ENCODE data around the gene ITGBL1. TPM values are rescaled to one million over a fixed set of nuclear protein-coding genes. Genes with fewer than 3 reads are reported as not detected.

The ITGBL1 gene
- total RNA-seq, 6 experiments from 2014 or later = 92.4 to 114 (median 105) TPM

DNA sequence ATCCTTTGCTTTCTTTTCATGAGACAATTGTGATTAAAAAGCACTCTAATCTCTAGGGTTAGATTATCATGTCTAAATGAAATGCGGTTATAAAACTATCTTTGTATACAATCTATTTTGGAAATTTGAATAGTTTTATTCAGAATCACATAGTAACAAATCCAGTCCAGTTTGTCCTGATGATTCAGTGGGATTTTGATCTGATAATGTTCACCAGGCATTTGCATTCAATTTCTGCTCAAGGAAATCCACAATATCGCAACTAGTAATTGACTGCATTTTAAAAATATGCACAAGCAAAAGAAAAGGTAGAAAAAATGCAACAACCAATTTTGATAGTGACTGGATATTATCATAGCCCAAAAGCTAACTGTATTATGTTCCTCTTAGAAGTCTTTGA lies 63.8 kb downstream of the ITGBL1 start:
- peaks cover 10% of the 10 kb centered on the region; the same call in 1 of the 2 replicates for H3K36me3 Mint-ChIP-seq (ENCODE audit: low read depth)
- TF ChIP-seq, protein P1, sequence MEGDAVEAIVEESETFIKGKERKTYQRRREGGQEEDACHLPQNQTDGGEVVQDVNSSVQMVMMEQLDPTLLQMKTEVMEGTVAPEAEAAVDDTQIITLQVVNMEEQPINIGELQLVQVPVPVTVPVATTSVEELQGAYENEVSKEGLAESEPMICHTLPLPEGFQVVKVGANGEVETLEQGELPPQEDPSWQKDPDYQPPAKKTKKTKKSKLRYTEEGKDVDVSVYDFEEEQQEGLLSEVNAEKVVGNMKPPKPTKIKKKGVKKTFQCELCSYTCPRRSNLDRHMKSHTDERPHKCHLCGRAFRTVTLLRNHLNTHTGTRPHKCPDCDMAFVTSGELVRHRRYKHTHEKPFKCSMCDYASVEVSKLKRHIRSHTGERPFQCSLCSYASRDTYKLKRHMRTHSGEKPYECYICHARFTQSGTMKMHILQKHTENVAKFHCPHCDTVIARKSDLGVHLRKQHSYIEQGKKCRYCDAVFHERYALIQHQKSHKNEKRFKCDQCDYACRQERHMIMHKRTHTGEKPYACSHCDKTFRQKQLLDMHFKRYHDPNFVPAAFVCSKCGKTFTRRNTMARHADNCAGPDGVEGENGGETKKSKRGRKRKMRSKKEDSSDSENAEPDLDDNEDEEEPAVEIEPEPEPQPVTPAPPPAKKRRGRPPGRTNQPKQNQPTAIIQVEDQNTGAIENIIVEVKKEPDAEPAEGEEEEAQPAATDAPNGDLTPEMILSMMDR (IDR thresholded peaks at IDR 0.05) = no peak
- peaks cover 82% of the 10 kb centered on the region for H3K4me1 Mint-ChIP-seq (ENCODE audit: low read depth)
- no peaks in the 10 kb centered on the region for H3K9me3 Mint-ChIP-seq
- DNase-seq = peak; percentile 19
- peak overlapping the region; percentile 50 for H3K27ac Mint-ChIP-seq
- no peaks in the 10 kb centered on the region; the same call in 1 of the 2 replicates for H3K27me3 Mint-ChIP-seq (ENCODE audit: insufficient read depth)
- peak overlapping the region; percentile 16; the same call in 1 of the 2 replicates for H3K4me3 Mint-ChIP-seq

DNA sequence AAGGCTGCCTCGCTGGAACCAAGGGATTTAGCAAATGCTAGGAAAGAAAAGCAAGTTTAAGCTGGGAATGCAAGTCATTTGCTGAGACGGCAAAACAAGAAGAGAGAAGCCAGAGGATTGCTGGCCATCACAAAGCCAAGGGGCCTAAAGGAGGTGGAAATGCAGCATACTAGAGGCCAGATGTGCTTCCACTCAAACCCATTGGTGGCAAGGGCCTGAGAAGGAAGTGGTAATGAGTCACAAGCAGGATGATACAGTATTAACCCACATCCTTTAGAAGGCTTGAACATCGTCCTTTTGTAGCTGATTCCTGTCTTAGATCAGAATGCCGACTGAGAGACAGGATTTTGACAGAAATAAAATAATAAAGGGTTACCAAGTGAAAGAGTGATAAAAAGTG lies 68.2 kb downstream of the ITGBL1 start:
- peaks cover 26% of the 10 kb centered on the region; the same call in 1 of the 2 replicates for H3K36me3 Mint-ChIP-seq (ENCODE audit: low read depth)
- H3K27ac Mint-ChIP-seq = peak overlapping the region; percentile 91
- peak overlapping the region; percentile 49 for H3K4me3 Mint-ChIP-seq
- DNase-seq = peak; percentile 55
- H3K9me3 Mint-ChIP-seq = no peaks in the 10 kb centered on the region
- H3K4me1 Mint-ChIP-seq (ENCODE audit: low read depth) = peaks cover 73% of the 10 kb centered on the region
- H3K27me3 Mint-ChIP-seq (ENCODE audit: insufficient read depth) = peaks cover 4% of the 10 kb centered on the region; the same call in 1 of the 2 replicates
- TF ChIP-seq, protein P1 (IDR thresholded peaks at IDR 0.05) = no peak

DNA sequence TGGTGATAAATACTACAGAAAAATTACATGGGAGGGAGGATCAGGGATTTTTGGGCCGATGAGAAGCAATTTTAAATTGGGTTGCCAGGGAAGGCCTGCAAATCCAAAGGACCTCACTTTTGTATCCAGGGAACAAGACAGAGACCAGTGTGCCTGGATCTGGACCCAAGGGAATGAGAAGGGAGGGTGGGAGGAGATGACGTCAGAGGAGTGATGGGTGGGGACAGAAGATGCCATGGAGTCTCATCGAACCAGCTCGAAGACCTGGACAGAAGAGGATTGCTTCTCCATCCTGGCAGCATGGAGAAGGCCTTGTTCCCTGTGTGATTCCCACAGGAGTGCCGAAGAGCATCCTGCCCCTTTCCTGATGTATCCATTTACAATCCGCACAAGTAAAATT lies 68.9 kb downstream of the ITGBL1 start:
- TF ChIP-seq, protein P1 (IDR thresholded peaks at IDR 0.05) = no peak
- H3K36me3 Mint-ChIP-seq (ENCODE audit: low read depth) = peaks cover 30% of the 10 kb centered on the region; the same call in 1 of the 2 replicates
- peaks cover 66% of the 10 kb centered on the region for H3K4me1 Mint-ChIP-seq (ENCODE audit: low read depth)
- DNase-seq = no peak
- peak overlapping the region; percentile 49; the same call in 1 of the 2 replicates for H3K4me3 Mint-ChIP-seq
- H3K9me3 Mint-ChIP-seq = no peaks in the 10 kb centered on the region
- H3K27ac Mint-ChIP-seq = peak overlapping the region; percentile 91
- H3K27me3 Mint-ChIP-seq (ENCODE audit: insufficient read depth) = peaks cover 4% of the 10 kb centered on the region; the same call in 1 of the 2 replicates

DNA sequence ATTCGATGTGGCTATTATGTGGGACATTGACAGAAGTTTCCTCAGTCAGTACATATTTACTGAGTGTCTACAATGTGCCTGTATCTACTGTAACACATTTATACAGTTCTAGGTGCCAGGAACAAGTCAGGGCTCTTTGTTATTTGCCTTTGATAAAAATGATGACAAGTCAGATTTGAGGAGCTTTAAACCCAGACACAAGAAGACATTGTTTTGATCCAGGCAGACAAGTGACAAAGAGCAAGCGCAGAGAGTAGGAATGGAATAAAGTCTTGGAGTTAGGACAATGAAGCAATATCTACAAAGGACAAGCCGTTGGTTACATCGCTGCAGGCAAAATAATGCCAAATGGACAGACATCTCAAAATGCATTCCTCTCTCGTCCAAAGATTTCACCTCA lies 70.1 kb downstream of the ITGBL1 start:
- no peak for DNase-seq
- Mint-ChIP-seq H3K36me3 (ENCODE audit: low read depth) (peaks cover 31% of the 10 kb centered on the region; the same call in 1 of the 2 replicates), H3K9me3 (no peaks in the 10 kb centered on the region), H3K27ac (no peak overlapping the region; the same call in 1 of the 2 replicates), H3K27me3 (ENCODE audit: insufficient read depth) (peaks cover 4% of the 10 kb centered on the region; the same call in 1 of the 2 replicates), H3K4me3 (no peak overlapping the region), H3K4me1 (ENCODE audit: low read depth) (peaks cover 62% of the 10 kb centered on the region)
- TF ChIP-seq, protein P1 (IDR thresholded peaks at IDR 0.05) = no peak

DNA sequence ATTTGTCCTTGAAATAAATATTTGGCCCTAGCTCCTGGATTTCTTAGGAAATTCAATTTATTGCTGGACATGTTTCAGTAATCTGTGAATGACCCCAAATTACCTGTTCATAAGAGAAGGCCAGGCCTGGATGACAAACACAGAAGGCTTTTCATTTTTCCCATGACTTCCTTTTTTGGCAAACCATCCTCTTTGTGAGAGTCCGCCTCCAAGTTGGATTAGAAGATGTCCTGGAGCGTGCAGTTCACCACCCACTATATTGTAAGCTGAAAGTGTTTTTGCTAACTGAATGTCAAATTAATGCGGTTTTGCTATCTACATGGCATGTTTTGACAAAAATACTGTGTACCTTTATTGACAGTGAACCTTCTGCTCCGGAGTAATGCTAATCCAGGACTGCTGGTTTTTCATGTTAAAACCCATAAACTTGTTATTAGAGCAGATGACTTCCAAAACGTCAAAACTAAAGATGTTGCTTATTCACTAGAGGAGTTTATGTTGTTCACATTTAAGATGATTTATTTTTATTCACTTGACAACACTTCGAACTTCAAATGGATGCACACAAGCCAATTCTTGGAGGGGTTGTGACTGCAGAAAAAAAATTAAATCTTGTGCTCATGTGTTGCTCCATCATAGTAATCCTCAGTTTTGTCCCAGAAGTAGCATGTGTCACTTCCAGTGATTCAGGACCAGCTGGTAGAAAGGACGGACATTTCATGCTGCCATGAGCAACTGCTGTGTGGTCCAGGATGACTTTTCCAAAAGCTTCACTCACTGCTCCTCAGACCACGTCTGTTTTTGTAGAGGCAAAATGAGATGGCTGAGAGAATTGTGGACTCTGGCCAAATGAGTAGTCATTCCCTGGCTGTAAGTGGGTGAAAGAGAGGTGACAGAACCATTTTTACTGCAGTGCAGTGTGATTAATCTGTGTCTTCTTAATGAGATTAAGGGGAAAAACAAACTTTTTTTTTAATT lies 71.0 kb downstream of the ITGBL1 start:
- TF ChIP-seq, protein P1 (IDR thresholded peaks at IDR 0.05) = no peak
- Mint-ChIP-seq H3K36me3 (ENCODE audit: low read depth) (peaks cover 31% of the 10 kb centered on the region; the same call in 1 of the 2 replicates), H3K27ac (peak overlapping the region; percentile 72), H3K9me3 (no peaks in the 10 kb centered on the region), H3K4me3 (peak overlapping the region; percentile 7; the same call in 1 of the 2 replicates), H3K27me3 (ENCODE audit: insufficient read depth) (peaks cover 4% of the 10 kb centered on the region; the same call in 1 of the 2 replicates), H3K4me1 (ENCODE audit: low read depth) (peaks cover 62% of the 10 kb centered on the region)
- peak; percentile 82 for DNase-seq
